A172 (cell line): ENCODE results near the gene B4GALT1. TPM values are rescaled to one million over a fixed set of nuclear protein-coding genes. Genes with fewer than 3 reads are reported as not detected.
A peak's percentile ranks its signal among the peaks of the same experiment; 100 is the strongest.

Experiments
- DNase-seq: peaks from one replicate; pipeline ENCODE4 v3.0.0-alpha.2; 2015; ENCODE audit warnings: low spot score
- total RNA-seq: library from RNA; depleted of rRNA; stranded (reverse); fragments of >200 nt; shearing (Covaris generic); gene quantifications from 2 replicates; pipeline ENCODE4 v1.2.3, GENCODE V29; 2014

Gene B4GALT1
- total RNA-seq, 1 experiment from 2014 or later = 19.8 TPM

DNA sequence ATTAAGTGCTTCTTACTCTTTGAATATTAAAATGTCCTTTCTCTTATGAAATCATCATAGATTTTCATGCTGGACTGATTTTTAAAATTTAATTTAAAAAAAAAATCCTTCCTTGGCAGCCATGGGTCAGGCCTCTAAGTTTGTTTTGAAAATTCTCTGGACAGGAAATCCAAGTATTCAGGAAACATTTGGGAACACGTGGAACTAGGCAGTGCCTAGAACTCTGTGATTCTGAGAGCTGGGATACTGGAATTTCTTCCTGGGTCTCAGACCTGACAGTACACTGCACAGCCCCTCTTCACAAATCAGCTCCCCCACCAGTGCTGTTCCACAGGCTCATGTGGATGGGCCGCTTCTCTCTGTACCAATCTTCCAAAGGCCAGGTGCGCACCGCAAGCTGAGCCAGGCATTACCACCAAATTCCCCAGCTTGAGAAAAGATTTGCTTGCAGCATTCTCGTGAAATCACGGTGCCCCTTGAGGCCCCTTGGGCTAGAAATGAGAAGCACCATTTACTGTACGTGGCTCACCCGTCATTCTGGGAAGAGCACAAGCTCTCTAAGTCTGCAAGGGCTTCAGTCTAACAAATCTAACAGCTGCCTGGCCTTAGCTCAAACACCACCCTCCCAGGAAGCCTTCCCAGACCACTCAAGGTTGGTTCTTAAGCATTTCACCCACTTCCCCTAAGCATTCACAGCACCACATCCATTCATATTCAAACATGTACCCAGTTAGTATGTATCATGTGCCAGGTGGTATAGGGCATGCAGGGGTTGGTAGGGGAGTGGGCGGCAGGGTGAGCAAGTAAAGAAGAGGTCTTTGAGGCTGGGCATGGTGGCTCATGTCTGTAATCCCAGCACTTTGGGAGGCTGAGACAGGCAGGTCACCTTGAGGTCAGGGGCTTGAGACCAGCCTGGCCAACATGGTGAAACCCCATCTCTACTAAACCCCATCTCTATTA, 26.5 kb downstream of the B4GALT1 start:
- no peak for DNase-seq

DNA sequence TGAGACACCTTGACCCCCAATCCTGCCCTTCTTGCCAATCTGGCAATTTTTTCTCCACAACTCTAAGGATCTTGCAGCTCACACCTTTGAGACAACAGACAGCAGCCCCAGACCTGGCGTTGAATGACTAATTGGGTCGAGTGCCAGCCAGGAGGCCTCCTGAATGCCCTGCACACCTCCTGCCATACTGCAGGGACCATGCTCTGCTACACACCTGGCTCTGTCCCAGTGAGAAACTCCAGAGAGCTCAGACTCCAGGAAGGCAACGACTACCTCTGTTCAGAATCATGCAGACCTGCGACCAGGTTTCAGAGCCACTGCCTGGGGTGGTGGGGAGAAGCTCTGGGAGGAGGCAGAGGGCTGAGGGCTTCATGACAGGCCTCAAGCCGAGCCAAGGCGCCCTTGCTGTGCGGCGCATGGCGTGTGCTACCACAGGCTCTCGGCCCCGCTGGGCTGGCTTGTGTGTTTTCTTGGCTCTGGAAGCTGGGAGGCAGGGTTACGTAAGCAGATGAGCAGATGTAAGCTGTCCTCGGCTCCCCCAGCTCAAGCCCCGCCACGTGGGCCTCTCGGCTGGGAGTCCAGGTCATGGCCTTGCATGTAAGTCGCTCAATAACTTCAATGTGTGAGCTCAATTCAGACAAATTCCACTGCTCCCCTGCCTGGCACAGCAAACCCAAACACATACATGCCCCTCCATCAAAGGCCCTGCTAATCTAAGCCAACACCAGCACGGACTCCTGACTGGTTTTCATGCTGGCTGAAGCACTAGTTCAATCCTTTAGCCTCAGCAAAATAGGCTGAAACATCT, 27.5 kb downstream of the B4GALT1 start:
- DNase-seq = no peak

DNA sequence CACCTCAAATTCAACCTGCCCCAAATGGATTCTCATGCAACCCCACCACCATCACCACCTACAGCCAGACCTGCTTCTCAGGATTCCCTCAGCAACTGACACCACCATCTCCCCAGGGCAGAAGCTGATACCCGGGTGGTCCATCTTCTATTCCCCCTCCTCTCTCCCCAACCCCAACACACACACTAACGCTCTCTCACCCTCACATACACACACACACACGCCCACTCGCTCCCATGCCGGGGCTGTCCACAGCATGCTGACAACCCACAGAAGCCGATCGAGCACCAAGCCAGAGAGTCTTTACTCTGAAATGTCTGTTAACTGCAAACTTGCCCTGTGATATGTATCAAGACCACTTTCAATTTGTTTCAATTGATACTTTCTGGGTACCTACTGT, 28.4 kb downstream of the B4GALT1 start:
- DNase-seq = no peak

DNA sequence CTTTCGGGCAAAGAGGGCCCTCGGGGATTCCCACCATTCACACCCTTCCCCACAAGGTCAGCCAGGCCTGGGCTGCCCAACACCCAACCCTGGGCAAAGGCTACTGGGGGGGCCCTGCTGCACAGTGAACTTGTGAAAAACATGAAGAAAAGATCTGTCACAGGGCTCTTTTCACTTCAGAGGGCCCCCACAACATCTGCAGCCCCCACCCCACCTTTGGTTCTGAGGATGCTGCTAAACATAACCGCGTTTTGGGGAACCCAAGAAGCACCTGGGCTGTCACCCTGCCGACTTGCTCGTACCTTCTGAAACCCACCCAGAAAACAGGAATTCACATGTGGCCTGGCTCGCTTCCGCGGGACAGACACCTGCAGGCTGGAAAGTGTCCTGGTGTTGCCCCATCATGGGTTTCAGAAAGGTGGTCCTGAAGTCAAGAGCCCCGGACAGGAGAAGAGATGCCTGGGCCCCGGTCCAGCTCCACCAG, 29.3 kb downstream of the B4GALT1 start:
- no peak for DNase-seq

DNA sequence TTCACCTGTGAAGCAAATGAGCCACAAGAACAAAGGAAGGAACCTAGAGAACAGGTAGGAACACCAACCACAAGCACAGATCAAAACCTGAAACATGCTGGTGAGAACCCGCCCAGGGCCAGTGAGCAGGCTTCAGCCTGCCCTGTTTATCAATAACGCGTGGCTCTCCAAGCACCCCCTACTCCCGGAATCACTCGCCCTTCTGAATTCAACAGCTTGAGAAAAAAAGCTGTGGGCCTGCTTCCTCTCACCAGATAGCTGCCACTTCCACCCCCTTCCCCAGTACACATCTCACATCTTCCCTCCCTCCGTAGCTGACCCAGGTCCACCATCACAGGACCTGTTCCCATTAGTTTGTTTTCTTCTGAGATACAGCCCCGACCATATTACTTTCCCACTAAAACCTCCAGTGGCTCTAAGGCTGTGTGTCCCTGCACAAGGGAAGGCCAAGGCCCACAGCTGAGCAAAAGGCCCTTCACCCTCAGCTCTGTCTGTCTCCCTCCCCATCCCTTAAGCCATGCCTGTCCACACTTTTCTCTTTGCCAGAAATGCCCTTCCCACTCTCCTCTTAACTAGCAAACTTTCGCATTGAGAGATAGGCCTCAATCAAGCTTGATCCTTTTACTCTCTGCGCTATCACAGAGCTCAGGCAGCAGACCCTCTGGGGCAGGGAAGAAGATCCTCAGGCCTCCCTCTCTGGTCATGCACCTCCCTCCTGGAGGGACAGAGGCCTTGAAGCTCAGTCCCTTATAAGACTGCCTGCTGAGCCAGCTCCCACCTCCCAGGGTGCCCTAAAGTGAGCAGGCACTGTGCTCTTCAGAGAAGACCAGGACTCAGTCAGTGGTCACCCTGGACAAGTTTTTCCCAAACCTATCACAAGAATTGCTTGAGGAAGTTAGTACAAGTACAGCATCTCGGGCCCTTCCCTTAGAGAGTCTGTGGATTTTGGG, 30.1 kb downstream of the B4GALT1 start:
- no peak for DNase-seq

DNA sequence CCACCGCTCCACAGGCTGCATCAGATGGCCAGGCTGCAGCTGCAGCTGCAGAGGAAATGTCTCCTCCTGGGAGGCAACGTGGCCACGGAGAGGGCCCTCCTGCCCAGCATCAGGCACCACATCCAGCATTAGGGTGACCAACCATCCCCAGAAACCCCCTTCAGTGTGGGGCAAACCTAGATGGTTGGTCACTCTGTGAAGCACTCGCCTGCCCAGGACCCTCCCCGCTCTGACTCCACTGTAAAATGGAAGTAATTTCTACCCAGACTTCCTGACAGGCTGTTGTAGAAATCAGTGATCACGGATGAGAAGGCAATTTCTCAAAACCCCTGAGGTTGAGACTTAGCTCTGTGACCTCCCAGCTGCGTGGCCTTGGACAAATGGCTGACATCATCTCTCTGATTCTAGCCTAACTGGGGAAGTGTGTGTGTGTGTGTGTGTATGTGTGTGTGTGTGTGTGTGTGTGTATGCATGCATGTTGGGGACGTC, 31.6 kb downstream of the B4GALT1 start:
- no peak for DNase-seq

DNA sequence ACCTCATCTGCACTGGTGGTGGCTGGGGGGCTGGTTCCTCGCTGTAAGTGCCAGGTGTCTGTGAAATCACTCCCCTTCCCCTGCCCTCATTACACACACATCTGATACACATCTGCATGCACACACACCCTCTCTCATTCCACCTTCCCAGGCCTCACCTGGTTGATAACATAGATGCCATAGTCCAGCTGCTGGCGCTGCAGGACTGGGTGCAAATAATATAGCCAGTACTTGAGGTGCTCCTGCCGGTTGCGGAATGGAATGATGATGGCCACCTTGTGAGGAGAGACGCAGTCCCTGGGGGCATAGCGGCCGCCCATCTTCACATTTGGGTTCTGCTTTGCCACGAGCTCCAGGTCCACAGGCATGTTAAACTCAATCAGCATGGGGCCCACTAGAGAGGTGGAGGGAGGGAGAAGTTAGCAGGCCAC, 32.1 kb downstream of the B4GALT1 start:
- DNase-seq = no peak

DNA sequence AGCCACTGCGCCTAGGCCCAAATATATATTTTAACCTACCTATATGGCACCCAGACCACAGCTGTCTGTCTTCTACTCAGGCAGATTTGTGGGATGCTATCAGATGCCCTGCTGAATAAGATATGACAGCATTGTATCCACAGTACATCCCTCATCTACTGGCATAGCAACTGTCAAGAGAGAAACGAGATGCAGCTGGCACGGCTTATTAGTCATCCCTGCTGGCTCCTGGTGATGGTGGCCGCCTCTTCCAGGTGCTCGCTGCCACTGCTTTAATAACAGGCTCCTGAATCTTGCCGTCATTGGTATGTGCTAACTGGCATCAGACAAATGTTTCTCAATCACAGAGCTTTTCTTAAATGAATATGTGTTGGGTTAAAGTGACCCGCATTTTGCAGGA, 34.0 kb downstream of the B4GALT1 start:
- DNase-seq = peak; percentile 90

DNA sequence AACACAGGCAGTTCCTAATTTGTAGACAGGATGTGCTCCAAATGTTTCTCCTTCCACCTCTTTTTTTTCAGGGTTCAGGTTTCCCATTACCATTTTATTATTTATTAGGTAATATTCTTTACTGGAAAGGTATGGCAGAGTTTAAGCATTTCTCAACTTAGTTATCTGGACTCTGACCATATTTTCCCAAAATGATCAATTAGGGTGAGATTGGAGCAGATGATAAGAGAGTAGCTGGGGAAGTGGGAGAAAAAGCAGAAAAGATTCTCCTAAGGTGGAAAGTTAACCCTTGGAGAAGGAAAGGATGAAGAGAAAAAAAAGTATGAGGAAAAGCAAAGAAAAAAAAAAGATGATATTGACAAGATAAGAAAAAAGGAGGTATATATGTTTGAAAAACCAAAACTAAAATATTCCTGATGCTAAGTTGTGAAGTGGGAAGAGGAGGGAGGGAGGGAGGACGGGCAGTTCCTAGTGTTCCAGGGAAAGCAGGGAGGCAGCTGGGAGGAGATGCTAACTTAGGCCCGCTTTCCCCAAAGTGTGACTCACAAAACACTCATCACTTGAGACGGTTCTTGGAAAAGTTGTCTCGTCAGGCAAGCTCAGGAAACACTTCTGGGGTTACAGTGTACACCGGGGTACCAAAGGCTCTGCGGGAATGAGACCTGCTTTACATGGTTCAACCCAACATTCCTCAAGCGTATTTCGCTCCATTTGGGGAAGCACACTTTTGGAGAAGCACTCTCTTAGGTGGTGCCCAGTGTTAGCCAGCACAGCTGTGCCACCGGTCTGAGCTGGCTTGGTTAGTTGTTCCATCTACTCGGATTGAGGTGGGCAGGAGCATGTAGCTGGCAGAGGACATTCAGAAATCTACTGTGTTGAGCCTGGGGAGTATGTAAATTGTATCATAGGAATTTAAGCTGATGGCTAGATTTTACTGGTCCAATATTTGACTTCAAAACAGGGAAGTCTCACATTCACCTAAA, 35.1 kb downstream of the B4GALT1 start:
- DNase-seq = peak; percentile 78

DNA sequence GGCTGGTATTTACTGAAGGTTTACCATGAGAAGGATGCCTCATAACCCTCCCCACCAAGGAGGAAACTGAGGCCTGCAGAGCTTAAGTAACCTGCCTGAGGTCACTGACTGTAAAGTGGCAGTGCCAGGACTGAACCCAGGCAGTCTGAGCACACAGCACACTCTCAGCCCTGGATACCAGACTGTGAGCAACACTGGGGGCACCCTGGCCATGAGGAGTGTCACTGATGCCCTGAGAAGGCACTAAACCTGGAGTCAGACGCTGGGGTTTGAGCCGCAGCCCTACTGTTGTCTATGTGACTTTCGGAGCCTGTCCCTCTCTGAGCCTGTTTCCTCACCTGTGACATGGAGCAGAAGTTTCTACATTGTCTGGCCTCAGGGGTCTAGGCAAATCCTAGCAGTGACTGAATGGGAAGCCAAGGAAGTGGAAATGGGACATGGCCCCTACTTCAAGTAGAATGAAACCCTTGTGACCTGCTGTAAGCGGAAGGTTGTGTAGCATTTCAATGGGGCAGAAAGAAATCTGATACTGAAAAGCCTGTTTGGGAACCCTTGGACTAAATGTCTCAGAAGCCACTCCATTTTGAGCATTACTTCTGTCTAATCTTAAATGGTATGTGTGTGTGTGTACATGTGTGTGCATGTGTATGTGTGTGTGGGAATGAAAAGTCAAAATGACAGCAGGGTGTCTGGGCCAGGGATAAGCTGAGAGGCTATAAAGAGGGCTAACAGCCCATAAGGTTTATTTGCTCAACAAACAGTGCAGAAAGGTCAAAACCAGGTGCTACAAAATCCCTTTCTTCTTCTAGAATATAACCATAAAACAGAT, 36.0 kb downstream of the B4GALT1 start:
- no peak for DNase-seq

DNA sequence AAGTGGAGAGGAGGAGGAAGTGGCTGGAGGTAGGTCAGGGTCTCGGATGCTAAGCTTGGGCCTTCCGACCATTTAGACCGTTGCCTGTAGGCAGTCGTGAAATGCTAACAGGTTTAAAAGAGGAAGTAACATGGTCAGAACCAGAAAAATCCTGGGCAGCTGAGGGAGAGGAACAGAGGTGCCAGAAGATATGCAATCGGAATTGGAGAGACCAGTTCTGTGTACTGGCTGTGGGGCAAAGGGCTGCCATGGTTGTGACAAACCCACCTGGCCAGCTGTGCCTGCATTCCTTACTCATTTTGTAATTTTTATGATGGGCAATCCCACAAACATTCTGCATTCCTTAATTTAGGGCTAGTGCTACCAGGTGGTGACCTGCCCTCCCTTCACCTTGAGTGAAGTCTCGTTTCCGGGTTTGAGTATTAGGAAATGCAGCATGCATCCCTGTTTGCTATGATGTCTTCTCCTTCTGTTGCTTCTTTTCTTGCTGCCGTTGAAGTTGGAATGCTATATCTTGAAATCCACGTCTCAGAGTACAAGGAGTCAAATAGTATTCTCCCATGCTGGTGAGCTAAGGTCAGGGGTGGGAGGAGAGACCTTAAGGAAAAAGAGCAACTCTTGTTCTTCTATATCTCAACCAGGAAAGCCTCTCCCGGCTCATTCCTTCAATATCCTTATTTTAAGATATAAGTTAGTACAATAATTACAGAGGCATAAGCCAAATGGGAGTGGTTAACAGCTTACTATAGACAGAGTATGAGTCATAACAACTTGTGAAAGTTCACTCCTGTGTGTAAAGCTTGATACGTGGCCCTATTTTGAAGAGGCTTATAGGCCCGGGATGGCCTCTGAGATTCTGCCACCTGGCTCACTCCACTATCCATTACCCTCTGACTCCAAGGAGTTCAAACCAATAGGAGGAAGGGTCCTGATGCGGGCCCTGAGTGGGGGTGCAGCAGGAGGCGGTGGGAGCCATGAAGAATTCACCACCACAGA, 37.0 kb downstream of the B4GALT1 start:
- DNase-seq = peak; percentile 29

DNA sequence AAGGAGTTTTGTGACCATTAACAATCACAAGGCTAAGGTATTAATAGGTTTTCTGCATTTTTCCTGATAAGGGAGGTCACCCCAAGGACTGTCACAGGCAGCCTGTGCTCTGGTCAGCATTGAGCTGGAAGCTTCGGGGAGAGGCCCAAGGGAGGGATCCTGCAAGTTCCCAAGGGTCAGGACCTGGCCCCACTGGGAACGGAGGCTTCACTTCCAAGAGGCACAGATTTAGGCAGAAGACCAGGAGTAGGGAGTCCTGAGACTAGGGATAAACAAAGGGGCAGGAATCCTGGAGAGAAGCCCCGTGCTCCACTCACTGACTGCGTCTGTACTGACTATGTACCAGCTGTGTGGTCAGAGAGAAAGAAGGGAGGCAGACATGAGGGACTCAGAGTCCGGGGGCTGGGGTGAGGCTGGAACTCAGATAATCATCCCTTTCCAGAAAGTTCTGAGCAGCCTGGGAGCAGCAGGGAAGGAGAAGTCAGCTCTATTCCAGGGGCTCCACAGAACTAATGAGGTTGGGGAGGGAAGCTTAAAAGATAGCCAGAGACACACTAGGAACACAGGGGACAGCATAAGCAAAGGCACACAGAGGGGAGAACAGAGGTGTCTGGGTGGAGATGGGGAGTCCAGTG, 37.8 kb downstream of the B4GALT1 start:
- DNase-seq = no peak

DNA sequence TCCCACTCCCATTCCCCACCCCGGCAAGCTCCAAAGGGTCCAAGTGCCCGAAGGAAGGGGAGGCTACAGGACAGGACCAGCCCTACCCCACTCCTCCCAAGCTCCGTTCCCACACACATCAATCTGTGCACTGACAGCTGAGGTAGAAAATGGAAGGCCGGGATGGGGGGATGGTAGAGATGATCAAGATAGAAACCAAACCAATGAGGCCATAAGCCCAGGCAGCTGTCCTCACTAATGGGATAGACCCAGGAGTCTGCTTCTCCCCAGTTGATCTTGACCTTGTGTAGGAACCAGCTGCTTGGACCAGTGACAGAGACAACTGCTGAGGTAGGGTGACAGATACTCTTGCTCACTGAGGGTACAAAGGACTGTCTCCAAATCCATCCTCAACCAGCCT, 38.6 kb downstream of the B4GALT1 start:
- DNase-seq = no peak

DNA sequence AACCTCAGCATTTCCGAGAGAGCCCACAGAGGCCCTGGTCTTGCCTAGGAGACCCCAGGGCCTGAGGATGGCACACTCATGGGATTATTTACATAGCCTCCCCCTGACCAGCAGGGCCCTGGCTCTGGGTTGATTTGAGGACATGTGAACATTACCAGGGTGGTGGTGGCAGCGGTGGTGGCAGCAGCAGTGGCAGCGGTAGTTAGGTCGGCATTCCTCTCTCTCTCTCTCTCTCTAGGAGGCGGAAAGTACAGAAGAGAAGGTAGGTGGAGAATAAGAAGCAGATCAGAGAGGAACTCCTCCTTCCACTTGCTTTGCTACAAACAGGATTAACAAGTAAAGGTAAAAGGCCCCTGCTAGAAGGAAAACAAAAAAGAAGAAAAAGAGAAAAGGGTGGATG, 39.3 kb downstream of the B4GALT1 start:
- DNase-seq = no peak

DNA sequence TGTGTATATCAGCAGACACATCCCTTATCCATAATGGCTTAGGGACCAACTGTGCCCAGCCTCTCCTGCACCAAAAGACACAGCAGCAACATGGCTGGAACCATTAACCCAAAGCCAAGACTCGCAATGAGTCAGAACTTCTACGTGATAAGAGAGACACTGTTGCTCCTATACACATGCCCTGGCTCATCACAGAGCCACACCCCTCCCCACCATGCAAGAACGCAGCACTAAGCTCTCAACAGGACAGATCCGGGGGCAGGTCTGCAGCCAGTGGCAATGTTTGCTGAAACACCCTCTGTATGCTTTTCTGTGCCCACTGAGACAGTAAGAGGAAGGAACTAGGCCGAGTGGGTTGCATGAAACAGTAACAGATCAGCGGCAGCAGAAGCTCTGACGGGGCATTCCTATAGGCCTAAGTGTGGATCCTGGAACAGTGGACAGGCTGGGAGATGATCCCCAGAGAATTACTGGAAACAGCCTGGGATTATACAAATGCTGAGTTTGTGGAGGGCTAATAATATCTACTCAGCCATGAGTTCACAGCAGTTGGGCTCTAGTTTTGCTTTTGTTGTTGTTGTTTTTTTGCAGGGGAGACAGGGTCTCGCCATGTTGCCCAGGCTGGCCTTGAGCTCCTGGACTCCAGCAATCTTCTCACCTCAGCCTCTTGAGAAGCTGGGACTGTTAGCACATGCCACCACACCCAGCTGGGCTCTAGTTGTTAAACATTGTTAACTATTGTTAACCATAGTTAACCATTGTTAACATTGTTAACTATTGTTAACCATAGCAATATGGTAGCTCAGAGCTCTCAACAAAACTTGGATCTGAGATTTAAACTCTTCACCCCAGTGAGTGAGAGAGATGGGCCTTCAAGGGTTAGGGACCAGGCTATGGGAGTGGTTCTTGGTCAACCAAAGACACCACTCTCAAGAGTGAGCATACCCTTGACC, 41.0 kb downstream of the B4GALT1 start:
- peak; percentile 53 for DNase-seq

DNA sequence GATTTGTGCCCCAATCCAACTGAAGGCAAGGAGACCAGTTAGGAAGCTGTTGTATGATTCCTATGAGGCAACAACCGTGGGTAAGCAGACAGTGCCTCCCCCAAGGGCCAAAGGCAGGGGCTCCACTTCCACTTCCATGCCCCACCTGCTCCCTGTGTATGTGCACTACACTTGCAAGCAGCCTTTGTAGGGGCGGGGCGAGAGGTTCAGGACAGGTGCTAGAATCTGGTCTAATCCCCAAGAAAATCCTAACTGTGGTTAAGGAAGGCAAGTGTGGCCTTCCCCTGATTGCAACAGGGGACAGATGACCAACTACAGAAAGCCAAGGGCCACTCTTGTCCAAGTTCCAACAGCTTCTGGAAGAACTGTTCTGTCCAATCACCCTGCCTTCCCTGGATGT, 41.7 kb downstream of the B4GALT1 start:
- DNase-seq = no peak
